Muscle of back (tissue), 11 donors: ENCODE data around the gene MAD1L1. TPM values are rescaled to one million over a fixed set of nuclear protein-coding genes. Genes with fewer than 3 reads are reported as not detected.
A peak's percentile ranks its signal among the peaks of the same experiment; 100 is the strongest.

Experiments used
- DNase-seq, 3 donors: peaks; one replicate each; pipeline versions ENCODE4 v3.0.0 to v3.0.0-alpha.2; 2013
- polyA plus RNA-seq, 10 donors: library from polyadenylated mRNA; unstranded; fragments of 120-200 nt; gene quantifications; one replicate each; pipeline ENCODE4 v1.2.1, GENCODE V29; 2013; ENCODE audit not compliant: insufficient read length in 10 of 10

MAD1L1 gene
- polyA plus RNA-seq, 10 donors: 15.4 to 25.7 (median 22.0) TPM

- no peak for DNase-seq
Measured at GRCh38 chr7:1901431-1902210, 331.1 kb downstream of the MAD1L1 start.

DNA sequence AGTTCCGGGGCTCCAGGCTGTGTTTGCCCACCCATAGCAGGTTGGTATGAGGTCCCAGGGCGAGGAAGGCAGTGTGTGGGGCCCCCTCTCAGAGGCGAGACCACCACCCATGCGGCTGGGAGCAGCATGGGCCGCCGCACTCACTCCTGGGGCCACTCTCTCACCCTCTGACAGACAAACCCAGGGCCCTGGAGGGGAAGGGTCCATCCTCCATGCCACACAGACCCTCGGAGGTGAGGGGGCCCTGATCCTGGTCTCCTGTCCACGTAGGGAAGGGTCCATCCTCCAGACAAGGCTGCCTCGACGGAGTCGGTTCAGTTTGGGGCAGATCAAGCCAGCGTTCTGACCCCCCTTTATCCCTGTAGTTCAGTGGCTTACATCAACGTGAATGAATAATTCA, 331.9 kb downstream of the MAD1L1 start:
- DNase-seq: no peak

- DNase-seq: no peak
Measured at GRCh38 chr7:1899951-1900762, 332.6 kb downstream of the MAD1L1 start.

DNA sequence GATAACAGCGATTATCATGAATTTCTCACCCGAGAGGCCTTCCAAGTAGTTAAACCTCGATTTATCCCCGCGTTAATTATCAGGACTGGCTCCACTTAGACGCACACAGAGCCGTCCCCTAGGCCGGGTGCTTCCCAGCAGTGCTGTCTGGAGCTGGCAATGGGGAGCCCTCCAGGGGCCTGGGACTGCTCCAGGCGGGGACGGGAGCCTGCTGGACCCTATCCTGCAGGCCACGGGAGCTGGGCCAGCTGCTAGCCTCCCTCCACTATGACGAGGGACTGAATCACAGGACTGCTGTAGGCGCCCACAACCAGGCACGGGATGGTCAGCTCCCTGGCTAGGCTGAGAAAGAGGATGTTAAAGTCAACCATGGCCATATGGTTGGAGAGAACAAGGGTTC, 333.5 kb downstream of the MAD1L1 start:
- no peak for DNase-seq

GRCh38 chr7:1898628-1899185, 334.0 kb downstream of the MAD1L1 start:
- no peak for DNase-seq

- no peak for DNase-seq
Measured at GRCh38 chr7:1897861-1898627, 334.7 kb downstream of the MAD1L1 start.

- no peak for DNase-seq
Measured at GRCh38 chr7:1897076-1897860, 335.5 kb downstream of the MAD1L1 start.

GRCh38 chr7:1895664-1896515, 336.9 kb downstream of the MAD1L1 start:
- no peak for DNase-seq

DNA sequence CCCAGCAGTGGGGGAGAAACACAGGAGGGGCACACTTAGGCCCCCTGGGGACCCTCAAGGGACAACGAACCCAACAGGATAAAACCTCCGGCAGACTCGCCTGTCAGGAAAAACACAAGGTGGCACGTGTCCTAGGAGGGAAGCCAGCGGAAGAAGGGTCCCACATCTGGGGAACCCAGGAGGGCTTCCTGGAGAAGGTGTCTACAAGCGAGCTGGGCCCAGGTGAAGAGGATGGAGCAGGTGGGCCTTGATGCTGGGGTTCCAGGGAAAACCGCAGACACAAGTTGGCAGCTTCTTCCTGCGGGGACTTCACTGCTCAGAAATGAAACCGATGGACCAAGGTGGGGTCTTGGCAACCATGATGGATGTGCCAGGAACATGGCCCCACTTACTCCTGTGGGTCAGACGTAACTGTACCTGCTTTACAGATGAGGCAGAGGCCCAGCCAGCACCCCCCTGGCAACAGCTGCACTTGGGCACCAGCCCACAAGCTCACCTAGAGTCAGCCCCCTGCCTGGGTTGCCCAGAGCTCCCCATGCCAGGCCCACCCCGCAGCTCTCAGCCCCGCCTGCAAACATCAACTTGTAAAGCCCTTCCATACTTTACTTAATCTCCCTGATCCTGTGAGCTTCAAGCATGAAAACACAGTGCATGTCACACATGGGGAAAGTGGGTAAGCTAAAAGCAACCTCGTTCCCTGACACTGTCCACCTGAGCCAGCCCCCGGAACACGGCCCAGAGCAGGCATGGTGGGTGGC, 337.7 kb downstream of the MAD1L1 start:
- DNase-seq: no peak

DNA sequence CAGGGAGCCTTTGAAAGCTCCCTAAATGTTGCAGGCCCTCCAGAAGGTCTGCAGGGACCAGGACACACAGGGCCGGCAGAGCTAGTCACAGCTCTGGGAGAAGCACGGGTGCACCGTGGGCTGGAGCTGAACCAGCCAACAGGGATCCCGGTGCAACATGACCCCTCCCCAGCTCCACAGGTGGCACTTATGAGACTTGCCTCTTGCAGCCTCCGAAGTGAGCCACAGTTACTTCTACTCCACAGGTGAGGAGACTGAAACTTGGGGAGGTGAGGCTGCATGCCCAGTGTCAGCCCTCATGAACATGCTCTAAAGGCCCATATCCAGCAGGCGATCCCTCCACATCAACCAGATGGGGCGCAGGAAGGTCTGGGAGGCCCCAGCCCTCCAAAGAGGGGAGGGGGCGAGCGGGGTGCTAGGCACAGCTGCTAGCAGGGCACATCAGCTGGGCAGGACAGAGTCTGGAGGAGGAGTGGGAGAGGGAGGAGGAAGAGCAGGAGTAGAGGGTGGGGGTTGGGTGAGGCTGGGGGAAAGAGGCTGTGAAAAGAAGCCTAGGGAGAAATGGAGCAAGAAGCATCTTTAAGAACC, 338.3 kb downstream of the MAD1L1 start:
- DNase-seq: no peak

DNA sequence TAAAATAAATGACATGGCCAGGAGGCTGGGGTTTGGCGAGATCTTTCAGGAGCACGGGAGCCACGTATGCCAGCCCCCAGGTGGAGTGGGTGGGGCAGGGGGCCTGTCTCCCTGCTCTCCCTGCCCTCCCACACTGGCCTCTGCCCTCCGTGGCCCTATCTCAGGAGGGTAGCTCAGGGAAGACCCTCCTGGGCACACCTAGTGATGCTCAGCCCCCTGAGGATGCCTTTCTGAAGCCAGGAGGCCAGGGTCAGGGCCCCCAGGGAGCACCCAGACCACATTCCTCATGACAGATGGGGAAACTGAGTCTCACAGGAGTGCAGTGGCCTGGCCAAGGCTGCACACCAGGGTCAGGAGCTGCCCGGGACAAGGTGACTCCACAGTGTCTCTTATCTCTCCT, 339.3 kb downstream of the MAD1L1 start:
- no peak for DNase-seq

DNA sequence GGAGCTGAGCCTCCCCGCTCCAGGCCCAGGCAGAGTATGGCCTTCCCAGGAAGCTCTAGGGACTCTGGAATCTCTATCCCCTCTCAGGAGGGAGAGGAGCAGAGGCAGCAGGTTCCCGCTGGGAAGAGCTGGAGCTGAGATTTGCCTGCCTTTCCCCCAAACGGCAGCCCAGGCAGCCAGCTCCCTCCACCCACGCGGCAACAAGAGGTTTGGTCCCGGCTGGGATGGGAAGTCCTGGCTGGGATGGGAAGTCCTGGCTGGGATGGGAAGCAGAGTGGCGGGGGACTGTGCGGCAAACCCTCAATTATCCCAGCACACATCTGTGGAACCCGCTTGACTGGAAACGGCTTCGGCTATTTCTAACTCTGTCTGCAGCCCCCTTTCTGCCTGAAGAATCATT, 339.7 kb downstream of the MAD1L1 start:
- DNase-seq: peak in 1 of 3 donors; percentile 39

DNA sequence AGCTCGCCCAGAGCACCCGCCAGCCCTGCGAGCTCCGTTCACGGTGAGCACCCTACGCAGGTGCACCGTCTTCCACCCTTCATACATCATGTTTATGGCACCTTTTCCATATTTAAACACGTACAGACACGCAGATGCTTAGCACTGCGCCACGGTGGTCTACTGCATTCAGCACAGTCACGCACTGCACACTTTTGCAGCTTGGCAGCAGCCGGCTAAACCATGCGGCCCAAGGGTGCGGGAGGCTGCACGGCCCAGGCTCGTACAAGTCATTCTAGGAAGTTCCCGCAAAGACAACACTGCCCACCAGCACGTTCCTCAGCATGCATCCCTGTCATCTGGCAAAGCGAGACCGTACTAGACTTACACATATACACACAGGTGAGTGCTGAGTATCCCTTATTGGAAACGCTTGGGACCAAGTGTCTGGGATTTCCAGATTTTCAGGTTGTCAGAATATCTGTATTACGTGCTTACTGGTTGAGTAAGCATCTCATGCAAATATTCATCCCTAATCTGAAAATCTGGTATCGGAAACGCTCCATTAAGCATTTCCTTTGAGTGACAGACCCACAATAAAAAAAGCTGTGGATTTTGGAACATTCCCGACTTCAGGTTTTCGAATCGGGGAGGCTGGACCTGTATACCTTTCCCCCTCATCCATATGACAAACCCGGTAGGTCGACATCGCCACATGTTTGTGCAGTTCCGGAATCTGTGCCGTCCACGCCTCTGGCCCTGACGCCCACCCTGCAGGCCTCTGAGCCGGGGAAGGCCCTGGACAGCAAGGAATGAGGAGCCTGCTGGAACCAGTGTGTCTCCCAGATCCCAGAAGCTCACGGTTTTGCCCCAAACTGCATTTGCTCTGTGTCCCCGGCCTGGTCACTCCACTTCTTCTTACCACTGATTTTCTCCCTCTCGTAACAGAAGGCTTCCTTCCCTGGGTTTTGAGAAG, 340.5 kb downstream of the MAD1L1 start:
- DNase-seq: no peak

GRCh38 chr7:1890289-1891235, 342.2 kb downstream of the MAD1L1 start:
- DNase-seq: no peak

- DNase-seq: no peak
Measured at GRCh38 chr7:1889556-1890181, 343.1 kb downstream of the MAD1L1 start.

DNA sequence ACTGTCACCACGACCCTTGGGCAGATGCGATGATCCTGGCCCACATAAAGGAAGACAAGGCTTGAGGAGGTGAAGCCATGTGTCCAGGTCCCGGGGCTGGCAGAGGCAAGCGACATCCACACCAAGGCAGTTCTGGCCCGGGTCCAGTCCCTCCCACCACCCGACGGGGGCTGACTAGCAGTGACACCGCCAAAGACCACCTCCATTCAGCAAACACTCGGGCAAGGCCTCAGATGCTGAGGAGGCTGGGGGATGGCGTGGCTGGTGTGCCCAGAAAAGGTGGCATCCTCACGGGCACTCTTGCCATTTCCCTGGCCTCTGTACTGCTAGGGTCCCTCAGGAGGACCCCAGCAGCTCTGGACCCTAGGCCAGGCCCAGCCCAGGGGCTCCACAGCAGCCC, 343.7 kb downstream of the MAD1L1 start:
- no peak for DNase-seq
